Activated gamma-delta T cell (primary cell): ENCODE data around the gene HIPK1.
"Not testable (repeated sequence)": the region's sequence is repeated elsewhere in the genome, so short reads cannot be mapped to it uniquely, and the experiment has no call there.

ENCODE experiments used
- DNase-seq: peaks from one replicate; lab custom pipeline; 2025; lab: John Stamatoyannopoulos, UW

HIPK1 gene

GRCh38 chr1:114011796-114012195, 82.7 kb downstream of the HIPK1 start:
- DNase-seq: no peak

GRCh38 chr1:114015075-114015474, 86.0 kb downstream of the HIPK1 start:
- no peak for DNase-seq

- DNase-seq: not testable (repeated sequence)
Observed at GRCh38 chr1:114019724-114020123, 90.6 kb downstream of the HIPK1 start.

- DNase-seq: no peak
Observed at GRCh38 chr1:114021665-114022099, 92.6 kb downstream of the HIPK1 start.

- DNase-seq: no peak
Observed at GRCh38 chr1:114022877-114023276, 93.8 kb downstream of the HIPK1 start.

GRCh38 chr1:114023377-114023776, 94.3 kb downstream of the HIPK1 start:
- no peak for DNase-seq

GRCh38 chr1:114024049-114024448, 94.9 kb downstream of the HIPK1 start:
- no peak for DNase-seq

- DNase-seq: no peak
Observed at GRCh38 chr1:114025609-114026401, 96.7 kb downstream of the HIPK1 start.

- no peak for DNase-seq
Observed at GRCh38 chr1:114026797-114027196, 97.7 kb downstream of the HIPK1 start.
